Sigmoid colon (tissue), 7 donors: Measurements from ENCODE around the gene PDK1. TPM values are rescaled to one million over a fixed set of nuclear protein-coding genes. Genes with fewer than 3 reads are reported as not detected.

Experiments used
- DNase-seq: peaks from one replicate; pipeline ENCODE4 v3.0.0-alpha.2; 2019
- H3K27ac ChIP-seq, 4 donors: fragments of 200-600 bp; sonication (generic); one replicate each; pipeline ENCODE4 v1.5.1; 2016 to 2019; ENCODE audit warnings: mild to moderate bottlenecking in 1 of 4
- H3K27me3 ChIP-seq, 3 donors: fragments of 200-600 bp; sonication (generic); one replicate each; pipeline ENCODE4 v1.5.1; 2019; ENCODE audit warnings: mild to moderate bottlenecking in 1 of 3
- H3K36me3 ChIP-seq, 4 donors: fragments of 200-600 bp; sonication (generic); one replicate each; pipeline ENCODE4 v1.5.1; 2016 to 2019
- H3K4me1 ChIP-seq, 4 donors: fragments of 200-600 bp; sonication (generic); one replicate each; pipeline ENCODE4 v1.5.1; 2017 to 2019
- H3K4me3 ChIP-seq, 4 donors: fragments of 200-600 bp; sonication (generic); one replicate each; pipeline ENCODE4 v1.5.1; 2017 to 2019; ENCODE audit warnings: mild to moderate bottlenecking in 2 of 4, moderate library complexity in 1 of 4
- H3K9me3 ChIP-seq, 4 donors: fragments of 200-600 bp in 3 of 4; sonication (generic) in 3 of 4; one replicate each; pipeline versions ENCODE4 v1.5.1 to v1.6.1; 2013 to 2019
- CTCF ChIP-seq, 4 experiments: fragments of 450-650 bp in 3 of 4; fragments of 200-600 bp in 1 of 4; IDR thresholded peaks; one replicate each; pipeline ENCODE4 v1.5.1; 2016 to 2019; ENCODE audit warnings: antibody characterized with exemption in 4 of 4, mild to moderate bottlenecking in 3 of 4, moderate library complexity in 2 of 4
- EP300 ChIP-seq, 4 donors: sonication (generic); formaldehyde crosslinking; IDR thresholded peaks; one replicate each; pipeline ENCODE4 v1.6.1; 2017; ENCODE audit warnings: antibody characterized with exemption in 4 of 4
- POLR2A ChIP-seq, 2 donors: fragments of 450-650 bp; IDR thresholded peaks; one replicate each; pipeline ENCODE4 v1.6.1; 2016; ENCODE audit warnings: antibody characterized with exemption in 2 of 2, mild to moderate bottlenecking in 2 of 2, moderate library complexity in 2 of 2
- POLR2AphosphoS5 ChIP-seq, 4 donors: sonication (generic); formaldehyde crosslinking; IDR thresholded peaks; one replicate each; pipeline ENCODE4 v1.6.1; 2017; ENCODE audit warnings: antibody characterized with exemption in 4 of 4
- WGBS, 2 donors: extraction: QIAGEN DNeasy Blood & Tissue Kit; methylation state at CpG; one replicate each; pipeline ENCODE4 v1.1.7; 2013; 5-methylcytosine and 5-hydroxymethylcytosine counted together
- intact Hi-C: fragments of 100-400 bp; cut with DNase I; formaldehyde crosslinking; loops from one replicate; pipeline ENCODE4 v1.15.1; 2023
- polyA plus RNA-seq, 3 donors: library from polyadenylated mRNA; stranded (reverse); fragments of 200-250 nt; gene quantifications; one replicate each; pipeline ENCODE4 v1.2.3, GENCODE V29; 2013
- total RNA-seq, 4 donors: library from RNA; depleted of rRNA; stranded (reverse); fragments of >200 nt; gene quantifications; one replicate each; pipeline ENCODE4 v1.1.0, GENCODE V29; 2016
- donor health status: healthy with polysubstance abuse.
- donor health status: Bipolar disorder and iron deficiency.
- donor health status: healthy.

PDK1 gene
- total and polyA plus RNA-seq, 7 donors: 3.5 to 15.0 (median 6.4) TPM

GRCh38 chr2:172512810-172513523 is 42.9 kb upstream of the PDK1 start:
- Histone ChIP-seq H3K27ac (no peak overlapping the region), H3K27me3 (no peaks in the 10 kb centered on the region), H3K4me3 (no peak overlapping the region), H3K36me3 (no peaks in the 10 kb centered on the region), H3K4me1 (no peaks in the 10 kb centered on the region), H3K9me3 (peaks cover 5 to 18% (median 15%) of the 10 kb centered on the region in 4 donors)
- no peak for DNase-seq
- intact Hi-C loops: no loop called here
- no peak for TF ChIP-seq POLR2A (IDR thresholded peaks at IDR 0.05)
- no peak for TF ChIP-seq CTCF (IDR thresholded peaks at IDR 0.05)
- no peak for TF ChIP-seq EP300 (IDR thresholded peaks at IDR 0.05)
- no peak for TF ChIP-seq POLR2AphosphoS5 (IDR thresholded peaks at IDR 0.05)
- 64 to 88% methylated on average over 5 of the region's 5 CpGs for WGBS, 2 donors

GRCh38 chr2:172513524-172513900 is 42.4 kb upstream of the PDK1 start:
- Histone ChIP-seq H3K9me3 (peaks cover 5 to 18% (median 15%) of the 10 kb centered on the region in 4 donors), H3K27me3 (no peaks in the 10 kb centered on the region), H3K4me3 (no peak overlapping the region), H3K4me1 (no peaks in the 10 kb centered on the region), H3K36me3 (no peaks in the 10 kb centered on the region), H3K27ac (no peak overlapping the region)
- no peak for DNase-seq
- TF ChIP-seq CTCF (IDR thresholded peaks at IDR 0.05) (no peak), POLR2AphosphoS5 (IDR thresholded peaks at IDR 0.05) (no peak), POLR2A (IDR thresholded peaks at IDR 0.05) (no peak), EP300 (IDR thresholded peaks at IDR 0.05) (no peak)
- intact Hi-C loops: no loop called here
- WGBS, 2 donors: 97% methylated on average over 6 of the region's 6 CpGs

- H3K27ac ChIP-seq: no peak overlapping the region
- intact Hi-C loops: no loop called here
- no peaks in the 10 kb centered on the region for H3K36me3 ChIP-seq
- no peaks in the 10 kb centered on the region for H3K4me1 ChIP-seq
- no peak for DNase-seq
- no peak for TF ChIP-seq POLR2AphosphoS5 (IDR thresholded peaks at IDR 0.05)
- 80% methylated on average over 15 of the region's 15 CpGs for WGBS, 2 donors
- no peaks in the 10 kb centered on the region for H3K27me3 ChIP-seq
- peaks cover 5 to 18% (median 15%) of the 10 kb centered on the region in 4 donors for H3K9me3 ChIP-seq
- no peak overlapping the region for H3K4me3 ChIP-seq
Measured at GRCh38 chr2:172513935-172514586, 41.8 kb upstream of the PDK1 start.

- no peak for DNase-seq
- no peaks in the 10 kb centered on the region for H3K36me3 ChIP-seq
- H3K4me1 ChIP-seq: no peaks in the 10 kb centered on the region
- H3K4me3 ChIP-seq: no peak overlapping the region
- 6 to 50% methylated on average over 1 of the region's 1 CpG for WGBS, 2 donors
- H3K9me3 ChIP-seq: peaks cover 5 to 18% (median 15%) of the 10 kb centered on the region in 4 donors
- no peaks in the 10 kb centered on the region for H3K27me3 ChIP-seq
- intact Hi-C loops: no loop called here
- no peak for TF ChIP-seq POLR2AphosphoS5 (IDR thresholded peaks at IDR 0.05)
- TF ChIP-seq CTCF (IDR thresholded peaks at IDR 0.05): no peak
- no peak for TF ChIP-seq EP300 (IDR thresholded peaks at IDR 0.05)
- no peak for TF ChIP-seq POLR2A (IDR thresholded peaks at IDR 0.05)
- H3K27ac ChIP-seq: no peak overlapping the region
Measured at GRCh38 chr2:172516299-172516698, 39.6 kb upstream of the PDK1 start.

GRCh38 chr2:172518995-172519394 is 36.9 kb upstream of the PDK1 start:
- no peaks in the 10 kb centered on the region for H3K36me3 ChIP-seq
- intact Hi-C loops: no loop called here
- no peak for TF ChIP-seq POLR2A (IDR thresholded peaks at IDR 0.05)
- TF ChIP-seq POLR2AphosphoS5 (IDR thresholded peaks at IDR 0.05): no peak
- no peak for TF ChIP-seq CTCF (IDR thresholded peaks at IDR 0.05)
- no peak for TF ChIP-seq EP300 (IDR thresholded peaks at IDR 0.05)
- H3K27me3 ChIP-seq: no peaks in the 10 kb centered on the region
- no peaks in the 10 kb centered on the region for H3K9me3 ChIP-seq
- no peak overlapping the region for H3K4me3 ChIP-seq
- no peaks in the 10 kb centered on the region for H3K4me1 ChIP-seq
- DNase-seq: no peak
- no peak overlapping the region for H3K27ac ChIP-seq
